OCI-M2 (cell line): ENCODE data around the gene CFH.
"Not testable (repeated sequence)": the region's sequence is repeated elsewhere in the genome, so short reads cannot be mapped to it uniquely, and the experiment has no call there.

ENCODE experiments used
- DNase-seq: peaks from one replicate; lab custom pipeline; 2025; ENCODE audit not compliant: unreplicated experiment; lab: John Stamatoyannopoulos, UW

Gene CFH

DNA sequence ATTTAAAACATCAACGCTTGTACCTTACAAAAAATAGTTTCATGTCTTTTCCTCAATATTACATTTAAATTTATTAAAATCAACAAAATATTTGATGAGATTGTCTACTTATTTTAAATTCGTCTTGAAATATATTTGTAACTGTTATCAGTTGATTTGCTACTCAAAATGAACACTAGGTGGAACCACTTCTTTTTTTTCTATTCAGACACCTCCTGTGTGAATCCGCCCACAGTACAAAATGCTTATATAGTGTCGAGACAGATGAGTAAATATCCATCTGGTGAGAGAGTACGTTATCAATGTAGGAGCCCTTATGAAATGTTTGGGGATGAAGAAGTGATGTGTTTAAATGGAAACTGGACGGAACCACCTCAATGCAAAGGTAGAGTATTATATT lies 91.4 kb downstream of the CFH start:
- DNase-seq = not testable (repeated sequence)

DNA sequence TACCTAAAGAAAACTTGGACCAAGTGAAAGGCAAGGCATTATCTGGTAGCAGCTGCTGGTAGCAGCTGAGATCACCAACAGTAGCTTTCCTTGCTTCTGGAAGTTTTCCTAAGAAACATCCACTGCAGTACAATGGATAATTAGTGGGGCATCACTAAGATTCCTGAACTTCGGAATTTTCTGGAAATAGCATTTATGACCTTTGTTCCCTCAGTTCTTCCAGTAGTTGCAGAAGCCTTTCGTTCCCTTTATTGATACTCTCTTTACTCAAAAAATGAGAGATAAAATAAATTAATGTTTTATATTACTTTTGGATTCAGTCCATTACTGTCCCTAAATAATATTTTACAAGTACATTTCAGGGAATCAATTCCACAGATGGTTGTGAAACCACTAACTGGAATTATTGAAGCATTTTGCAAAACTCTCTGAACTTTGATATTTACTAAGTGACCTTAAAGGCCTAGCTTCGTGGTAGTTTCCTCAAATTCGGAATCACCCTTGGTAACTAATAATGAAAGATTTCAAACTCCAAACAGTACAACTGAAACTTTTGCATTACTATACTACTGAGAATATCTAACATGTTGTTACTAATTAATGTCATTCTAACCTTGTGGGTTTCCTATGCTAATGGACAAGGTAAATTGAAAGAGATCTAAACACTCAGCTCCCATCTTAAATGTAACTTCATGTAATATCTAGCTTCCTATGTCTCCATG lies 113.3 kb downstream of the CFH start:
- not testable (repeated sequence) for DNase-seq

DNA sequence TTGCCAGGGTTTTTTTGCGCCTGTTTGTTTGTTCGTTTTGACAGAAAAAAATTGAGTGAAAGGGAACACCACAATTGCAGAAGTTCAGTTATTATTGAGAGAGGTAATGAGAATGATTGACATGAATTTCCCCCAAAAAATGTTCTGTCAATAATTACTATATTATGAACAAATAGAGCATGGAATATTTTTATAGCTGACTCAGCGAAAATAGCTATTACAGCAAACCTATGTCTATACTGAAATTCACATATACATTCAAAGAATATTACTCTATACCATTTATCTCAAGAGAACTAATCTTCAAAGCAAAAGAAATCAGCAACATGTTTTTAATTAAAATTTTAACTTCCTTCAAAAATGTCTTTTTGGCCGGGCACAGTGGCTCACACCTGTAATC lies 118.0 kb downstream of the CFH start:
- not testable (repeated sequence) for DNase-seq

- DNase-seq = no peak
Measured at GRCh38 chr1:196773713-196774112, 121.9 kb downstream of the CFH start.

GRCh38 chr1:196774175-196774574 lies 122.3 kb downstream of the CFH start:
- DNase-seq = no peak

DNA sequence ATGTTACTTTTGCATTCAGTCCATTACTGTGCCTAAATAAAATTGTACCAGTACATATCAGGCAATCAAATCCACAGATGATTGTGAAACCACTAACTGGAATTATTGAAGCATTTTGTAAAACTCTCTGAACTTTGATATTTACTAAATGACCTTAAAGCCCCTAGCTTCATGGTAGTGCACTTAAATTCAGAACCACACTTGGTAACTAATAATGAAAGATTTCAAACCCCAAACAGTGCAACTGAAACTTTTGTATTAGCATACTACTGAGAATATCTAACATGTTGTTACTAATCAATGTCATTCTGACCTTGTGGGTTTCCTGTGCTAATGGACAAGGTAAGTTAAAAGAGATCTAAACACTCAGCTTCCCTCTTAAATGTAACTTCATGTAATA lies 122.8 kb downstream of the CFH start, which contains the start of gene CFHR3:
Gene CFHR3, plus strand, starts transcription at position 238 of the 400 bp plus-strand sequence. Its CDS starts 47 bp downstream, at position 285.
- no peak for DNase-seq

DNA sequence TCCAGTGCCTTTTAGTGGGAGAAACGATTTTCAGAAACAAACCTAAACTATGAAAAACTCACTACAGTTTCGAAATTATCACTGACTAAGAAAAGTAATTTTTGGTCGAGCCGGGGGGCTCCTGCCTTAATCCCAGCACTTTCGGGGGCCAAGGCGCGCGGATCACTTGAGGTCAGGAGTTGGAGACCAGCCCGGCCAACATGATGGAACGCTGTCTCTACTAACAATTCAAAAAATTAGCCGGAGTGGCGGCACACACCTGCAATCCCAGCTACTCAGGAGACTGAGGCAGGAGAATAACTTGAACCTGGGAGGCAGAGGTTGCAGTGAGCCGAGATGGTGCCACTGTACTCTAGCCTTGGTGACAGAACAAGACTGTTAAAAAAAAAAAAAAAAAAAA lies 125.8 kb downstream of the CFH start:
- no peak for DNase-seq

DNA sequence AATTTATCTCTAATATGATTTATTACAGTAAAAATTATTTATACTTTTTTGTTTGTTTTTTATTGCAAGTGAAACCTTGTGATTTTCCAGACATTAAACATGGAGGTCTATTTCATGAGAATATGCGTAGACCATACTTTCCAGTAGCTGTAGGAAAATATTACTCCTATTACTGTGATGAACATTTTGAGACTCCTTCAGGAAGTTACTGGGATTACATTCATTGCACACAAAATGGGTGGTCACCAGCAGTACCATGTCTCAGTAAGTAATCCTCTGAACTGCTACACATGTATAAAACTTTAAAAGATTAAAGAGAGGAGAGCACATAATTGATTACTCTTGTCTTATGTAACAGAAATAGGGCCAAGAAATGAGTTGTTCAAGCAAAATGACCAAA lies 127.2 kb downstream of the CFH start:
- no peak for DNase-seq

DNA sequence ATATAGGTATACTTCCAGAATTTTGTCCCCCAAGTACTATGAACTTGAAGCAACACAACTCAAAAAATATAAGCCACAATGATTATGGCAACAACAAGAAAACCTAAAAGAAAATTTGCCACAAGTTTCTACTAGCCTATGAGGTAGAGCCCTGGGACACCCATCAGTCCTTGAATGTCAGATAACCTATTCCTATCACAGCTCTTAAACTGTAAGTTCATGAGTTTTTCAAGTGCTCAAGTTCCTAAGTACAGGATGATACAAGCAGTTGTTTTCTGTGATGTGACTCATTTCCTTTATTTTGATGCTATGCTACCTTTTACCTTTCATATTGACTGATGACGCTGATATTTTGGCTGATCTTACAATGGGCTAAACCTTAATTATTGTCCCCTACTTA lies 139.4 kb downstream of the CFH start:
- DNase-seq = not testable (repeated sequence)

DNA sequence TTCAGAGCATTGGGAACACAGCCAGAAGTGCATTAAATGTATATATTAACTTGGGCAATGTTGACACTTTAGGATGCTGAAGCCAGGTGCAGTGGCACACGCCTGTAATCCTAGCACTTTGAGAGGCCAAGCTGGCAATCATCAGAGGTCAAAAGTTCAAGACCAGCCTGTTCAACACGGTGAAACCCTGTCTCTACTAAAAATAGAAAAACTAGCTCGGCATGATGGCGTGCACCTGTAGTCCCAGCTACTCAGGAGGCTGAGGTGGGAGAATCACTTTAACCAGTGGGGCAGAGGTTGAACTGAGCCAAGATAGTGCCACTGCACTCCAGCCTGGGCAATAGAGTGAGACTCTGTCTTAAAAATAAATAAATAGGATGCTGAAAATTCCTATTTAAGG lies 142.3 kb downstream of the CFH start:
- not testable (repeated sequence) for DNase-seq
